Fibroblast of pulmonary artery (primary cell): ENCODE measurements around the gene VCPKMT.

Experiments
- DNase-seq: peaks from one replicate; pipeline ENCODE4 v3.0.0-alpha.2; 2010; ENCODE audit warnings: low read depth
- H3K4me3 ChIP-seq: replicated peaks from 2 replicates; pipeline ENCODE4 v1.5.1; 2011; ENCODE audit warnings: low read depth, mild to moderate bottlenecking, control low read depth, low read length, moderate library complexity
- TF ChIP-seq, protein P1 (sequence below): IDR thresholded peaks from 2 replicates; pipeline ENCODE4 v1.5.1; 2011; ENCODE audit warnings: mild to moderate bottlenecking, control low read depth, low read length, inconsistent platforms; ENCODE audit errors: missing control alignments

The VCPKMT gene

DNA sequence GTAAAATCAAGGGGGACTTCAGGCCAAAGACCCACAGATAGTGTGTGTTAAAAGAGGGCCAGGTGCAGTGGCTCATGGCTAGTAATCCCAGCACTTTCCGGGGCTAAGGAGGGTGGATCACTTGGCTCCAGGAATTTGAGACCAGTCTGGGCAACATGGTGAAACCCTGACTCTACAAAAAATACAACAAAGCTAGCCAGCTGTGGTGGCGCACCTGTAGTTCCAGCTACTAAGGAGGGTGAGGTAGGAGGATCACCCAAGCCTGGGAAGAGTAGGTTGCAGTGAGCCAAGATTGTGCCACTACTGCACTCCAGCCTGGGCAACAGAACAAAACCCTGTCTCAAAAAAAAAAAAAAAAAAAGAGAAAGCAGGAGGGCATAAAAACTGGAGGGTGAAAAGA lies 8.5 kb downstream of the VCPKMT start:
- no peak overlapping the region for H3K4me3 ChIP-seq
- DNase-seq, result no peak
- TF ChIP-seq, protein P1, sequence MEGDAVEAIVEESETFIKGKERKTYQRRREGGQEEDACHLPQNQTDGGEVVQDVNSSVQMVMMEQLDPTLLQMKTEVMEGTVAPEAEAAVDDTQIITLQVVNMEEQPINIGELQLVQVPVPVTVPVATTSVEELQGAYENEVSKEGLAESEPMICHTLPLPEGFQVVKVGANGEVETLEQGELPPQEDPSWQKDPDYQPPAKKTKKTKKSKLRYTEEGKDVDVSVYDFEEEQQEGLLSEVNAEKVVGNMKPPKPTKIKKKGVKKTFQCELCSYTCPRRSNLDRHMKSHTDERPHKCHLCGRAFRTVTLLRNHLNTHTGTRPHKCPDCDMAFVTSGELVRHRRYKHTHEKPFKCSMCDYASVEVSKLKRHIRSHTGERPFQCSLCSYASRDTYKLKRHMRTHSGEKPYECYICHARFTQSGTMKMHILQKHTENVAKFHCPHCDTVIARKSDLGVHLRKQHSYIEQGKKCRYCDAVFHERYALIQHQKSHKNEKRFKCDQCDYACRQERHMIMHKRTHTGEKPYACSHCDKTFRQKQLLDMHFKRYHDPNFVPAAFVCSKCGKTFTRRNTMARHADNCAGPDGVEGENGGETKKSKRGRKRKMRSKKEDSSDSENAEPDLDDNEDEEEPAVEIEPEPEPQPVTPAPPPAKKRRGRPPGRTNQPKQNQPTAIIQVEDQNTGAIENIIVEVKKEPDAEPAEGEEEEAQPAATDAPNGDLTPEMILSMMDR, result no peak

- DNase-seq, result no peak
- no peak overlapping the region for H3K4me3 ChIP-seq
- TF ChIP-seq, protein P1, result no peak
Measured at GRCh38 chr14:50106178-50106577, 10.2 kb downstream of the VCPKMT start.

DNA sequence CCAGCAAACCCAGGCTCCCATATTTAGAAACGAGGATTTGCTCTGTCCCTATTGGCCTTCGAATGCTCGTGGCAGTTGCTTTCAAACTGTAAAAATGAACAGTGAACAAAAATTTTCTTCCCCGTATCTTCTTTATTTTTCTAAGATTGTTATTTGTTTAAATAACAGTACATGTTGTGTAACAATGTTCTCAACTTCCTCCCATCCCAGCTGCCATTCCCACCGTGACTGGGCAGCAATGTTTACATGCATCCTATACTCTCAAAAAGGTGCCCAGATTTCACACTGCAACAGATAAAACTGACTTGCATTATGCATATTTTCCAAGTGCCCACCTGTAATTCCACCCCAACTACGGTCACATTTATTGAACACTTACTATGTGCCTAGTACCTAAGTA lies 12.8 kb downstream of the VCPKMT start:
- TF ChIP-seq, protein P1, result no peak
- DNase-seq, result peak; percentile 8
- no peak overlapping the region for H3K4me3 ChIP-seq

- H3K4me3 ChIP-seq, result no peak overlapping the region
- no peak for DNase-seq
- TF ChIP-seq, protein P1, result no peak
Measured at GRCh38 chr14:50101417-50101816, 15.0 kb downstream of the VCPKMT start.

- TF ChIP-seq, protein P1, result no peak
- H3K4me3 ChIP-seq, result no peak overlapping the region
- no peak for DNase-seq
Measured at GRCh38 chr14:50100805-50101204, 15.6 kb downstream of the VCPKMT start.

- H3K4me3 ChIP-seq, result no peak overlapping the region
- no peak for DNase-seq
- TF ChIP-seq, protein P1, result no peak
Measured at GRCh38 chr14:50099335-50099734, 17.0 kb downstream of the VCPKMT start.

- TF ChIP-seq, protein P1, result no peak
- H3K4me3 ChIP-seq, result no peak overlapping the region
- no peak for DNase-seq
Measured at GRCh38 chr14:50095895-50096294, 20.5 kb downstream of the VCPKMT start.
